Measurements from ENCODE around the gene GFPT2.

GRCh38 chr5:180400416-180400815 lies 47.3 kb upstream of the GFPT2 start:
- TF ChIP-seq CEBPB (IDR thresholded peaks at IDR 0.05; ENCODE audit: low read depth, low read length) (no peak), CTCF (conservative IDR thresholded peaks at IDR 0.05; ENCODE audit: low read depth, low read length) (no peak), MXI1 (IDR thresholded peaks at IDR 0.05; ENCODE audit: borderline replicate concordance, low read depth, low read length) (no peak), POLR2A (IDR thresholded peaks at IDR 0.05; ENCODE audit: low read depth, low read length) (no peak), SMC3 (IDR thresholded peaks at IDR 0.05; ENCODE audit: low read depth, low read length) (no peak), RFX5 (IDR thresholded peaks at IDR 0.05; ENCODE audit: low read depth, low read length) (no peak), ELK1 (IDR thresholded peaks at IDR 0.05; ENCODE audit: borderline replicate concordance, low read depth, low read length) (no peak), MAFK (IDR thresholded peaks at IDR 0.05; ENCODE audit: low read depth, low read length) (no peak), BHLHE40 (IDR thresholded peaks at IDR 0.05; ENCODE audit: low read depth, low read length) (no peak), CHD1 (IDR thresholded peaks at IDR 0.05; ENCODE audit: low read depth, low read length) (no peak), RAD21 (IDR thresholded peaks at IDR 0.05; ENCODE audit: low read length) (no peak)

All from IMR-90 (cell line).